HG03432 (cell line): Measurements from ENCODE around the gene CDC42EP5.

Experiments used
- ATAC-seq: cut with Tn5 transposase; IDR thresholded peaks from one replicate; pipeline ENCODE4 v1.9.1; 2021; ENCODE audit warnings: mild to moderate bottlenecking, moderate library complexity; ENCODE audit not compliant: unreplicated experiment

CDC42EP5 gene

DNA sequence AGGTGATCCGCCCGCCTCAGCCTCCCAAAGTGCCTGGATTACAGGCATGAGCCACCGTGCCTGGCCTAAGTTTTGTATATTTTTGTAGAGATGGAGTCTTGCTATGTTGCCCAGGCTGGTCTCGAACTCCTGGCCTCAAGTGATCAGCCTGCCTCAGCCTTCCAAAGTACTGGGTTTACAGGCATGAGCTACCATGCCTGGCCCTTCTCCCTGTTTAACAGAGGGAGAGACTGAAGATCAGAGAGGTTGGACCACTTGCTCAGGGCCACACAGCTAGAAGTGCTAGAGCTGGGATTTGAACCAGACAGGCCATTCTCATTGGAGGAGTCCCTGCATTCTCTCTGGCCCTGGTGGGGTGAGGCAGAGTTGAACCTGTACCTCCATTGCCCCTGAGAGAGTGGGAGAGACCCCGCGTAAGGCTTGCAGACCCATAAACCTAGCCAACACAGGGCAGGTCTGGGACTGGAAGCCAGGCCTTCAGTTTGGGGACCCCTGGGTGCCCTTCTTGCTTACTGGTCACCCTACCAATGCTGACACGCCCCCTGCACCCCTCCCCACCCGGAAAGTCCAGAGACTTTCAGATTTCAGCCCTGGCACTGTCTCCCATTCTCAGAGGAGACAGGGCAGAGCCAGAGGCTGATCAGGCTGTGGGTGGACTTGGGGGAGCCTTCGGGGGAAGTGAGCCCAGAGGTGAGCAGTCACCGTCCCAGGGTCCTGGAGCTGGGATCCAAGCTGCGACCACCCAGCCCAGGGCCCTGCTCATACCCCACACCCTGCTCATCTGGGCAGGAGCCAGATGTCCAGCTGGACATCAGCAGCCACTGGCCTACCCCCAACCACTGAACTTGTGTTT lies 44.5 kb downstream of the CDC42EP5 start:
- no peak for ATAC-seq

DNA sequence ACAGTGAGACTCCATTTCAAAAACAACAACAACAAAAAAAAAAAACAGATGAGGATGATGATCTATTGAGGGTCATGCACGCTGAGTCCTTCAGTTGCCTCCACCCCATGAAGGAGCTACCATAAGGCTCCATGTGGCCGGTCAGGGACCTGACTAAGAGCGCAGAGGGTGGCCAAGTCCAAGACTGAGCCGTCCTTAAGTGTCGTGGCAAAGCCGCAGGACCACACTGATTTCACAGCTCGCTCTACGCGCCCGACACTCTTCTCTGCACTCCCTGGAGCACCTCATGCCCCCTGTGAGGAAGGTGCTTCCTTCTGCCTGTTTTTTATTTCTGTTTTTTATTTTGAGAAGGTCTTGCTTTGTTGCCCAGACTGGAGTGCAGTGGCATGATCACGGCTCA lies 45.5 kb downstream of the CDC42EP5 start:
- ATAC-seq, result no peak

DNA sequence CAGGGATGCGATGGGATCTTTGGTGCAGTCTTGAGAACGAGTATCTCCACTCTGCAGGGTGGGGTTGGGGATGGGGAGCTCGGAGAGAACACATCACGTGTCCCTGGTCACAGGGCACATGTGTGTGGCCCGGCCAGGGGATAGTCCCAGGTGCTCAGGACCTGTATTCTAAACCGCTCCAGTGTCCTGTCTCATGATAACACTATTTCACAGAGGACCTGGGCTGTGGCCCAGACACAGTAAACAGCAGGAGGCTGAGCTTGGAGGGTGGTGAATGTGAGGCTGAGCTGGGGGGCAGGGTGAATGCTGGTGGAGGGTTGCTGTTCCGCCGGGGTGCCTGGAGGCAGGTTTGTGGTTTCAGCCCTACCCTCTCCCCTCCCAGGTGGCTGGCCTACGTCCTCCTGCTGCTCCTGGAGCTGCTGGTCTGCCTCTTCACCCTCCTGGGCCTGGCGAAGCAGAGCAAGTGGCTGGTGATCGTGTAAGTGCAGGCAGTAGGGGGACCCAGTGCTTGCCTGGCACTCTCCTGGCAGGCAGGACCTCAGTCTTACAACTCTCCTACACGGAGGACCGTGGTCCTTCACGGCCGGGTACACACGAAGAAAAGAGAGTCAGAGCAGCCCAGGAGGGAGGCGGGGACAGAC lies 46.7 kb downstream of the CDC42EP5 start:
- ATAC-seq, result no peak

DNA sequence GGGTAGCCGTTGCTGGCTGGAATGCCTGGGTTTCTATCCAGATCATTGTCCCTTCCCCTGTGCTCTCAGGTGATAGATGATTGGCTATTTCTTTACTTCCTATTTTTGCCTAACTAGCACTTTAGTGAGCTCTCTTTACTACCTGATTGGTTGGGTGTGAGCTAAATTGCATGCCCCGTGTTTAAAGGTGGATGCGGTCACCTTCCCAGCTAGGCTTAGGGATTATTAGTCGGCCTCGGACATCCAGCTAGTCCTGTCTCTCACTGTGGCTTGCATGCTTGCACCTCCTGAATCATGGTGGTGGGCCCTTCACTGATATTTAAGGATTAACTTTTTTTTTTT lies 47.7 kb downstream of the CDC42EP5 start:
- ATAC-seq, result no peak

DNA sequence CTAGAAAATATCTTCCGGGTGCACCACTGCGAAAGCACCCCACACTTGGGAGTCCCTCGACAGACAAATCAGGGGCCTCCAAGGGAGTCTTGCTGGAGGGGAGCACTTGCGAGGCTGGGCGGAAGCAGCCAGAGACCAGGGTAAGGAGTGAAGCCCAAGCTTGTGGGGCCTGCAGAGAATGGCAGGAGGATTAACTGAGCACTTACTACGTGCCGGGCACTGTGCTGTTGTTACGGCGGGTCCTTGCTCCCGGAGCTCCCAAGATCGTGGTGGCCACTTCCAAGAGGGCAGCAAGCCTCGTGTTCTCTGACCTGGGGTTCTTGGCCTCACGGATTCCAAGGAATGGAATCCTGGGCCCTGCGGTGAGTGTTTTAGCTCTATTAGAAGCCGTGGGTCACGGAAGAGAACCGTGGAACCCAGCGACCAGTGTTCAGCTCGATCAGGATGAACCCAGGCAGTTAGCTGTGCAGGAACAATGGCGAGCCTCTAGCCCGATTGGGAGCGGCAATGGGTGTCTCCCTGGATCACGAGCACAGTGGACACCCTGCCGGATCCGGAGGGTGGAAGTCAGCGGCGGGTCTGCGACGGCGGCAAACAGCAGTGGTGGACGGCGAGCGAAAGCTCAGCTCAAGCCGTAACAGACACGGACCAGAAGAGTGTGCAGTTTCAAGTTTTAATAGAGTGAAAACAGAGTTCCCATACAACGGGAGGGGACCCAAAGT lies 48.3 kb downstream of the CDC42EP5 start:
- no peak for ATAC-seq

DNA sequence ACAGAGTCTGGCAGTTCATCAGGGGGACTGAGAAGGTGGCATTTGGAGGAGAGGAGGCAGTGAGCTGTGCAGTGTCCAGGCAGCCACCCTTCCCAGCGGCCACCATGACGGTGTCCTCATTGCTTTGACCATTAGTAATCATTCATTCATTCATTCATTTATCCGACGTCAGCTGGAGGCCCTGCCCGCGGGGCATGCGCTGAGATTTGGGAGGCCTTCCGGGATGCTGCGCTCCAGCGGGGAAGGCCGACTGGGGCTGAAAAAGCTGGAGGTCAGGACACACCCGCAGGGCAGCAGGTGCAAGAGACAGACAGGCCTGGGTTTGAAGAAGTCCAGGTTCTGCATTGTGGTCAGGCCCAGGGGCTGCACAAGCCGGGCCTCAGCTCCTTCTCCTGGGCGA lies 48.9 kb downstream of the CDC42EP5 start:
- no peak for ATAC-seq

DNA sequence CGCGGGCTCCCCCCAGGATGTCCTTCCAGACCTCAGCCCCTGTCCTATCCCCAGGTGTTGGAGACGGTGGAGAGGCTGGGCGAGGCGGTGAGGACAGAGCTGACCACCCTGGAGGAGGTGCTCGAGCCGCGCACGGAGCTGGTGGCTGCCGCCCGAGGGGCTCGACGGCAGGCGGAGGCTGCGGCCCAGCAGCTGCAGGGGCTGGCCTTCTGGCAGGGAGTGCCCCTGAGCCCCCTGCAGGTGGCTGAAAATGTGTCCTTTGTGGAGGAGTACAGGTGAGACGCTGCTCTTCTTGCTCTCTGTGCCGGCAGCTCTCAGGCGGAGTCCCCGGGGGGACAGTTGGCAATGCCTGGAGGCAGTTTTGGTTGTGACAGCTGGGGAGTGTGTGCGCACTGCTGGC lies 51.0 kb downstream of the CDC42EP5 start:
- no peak for ATAC-seq

DNA sequence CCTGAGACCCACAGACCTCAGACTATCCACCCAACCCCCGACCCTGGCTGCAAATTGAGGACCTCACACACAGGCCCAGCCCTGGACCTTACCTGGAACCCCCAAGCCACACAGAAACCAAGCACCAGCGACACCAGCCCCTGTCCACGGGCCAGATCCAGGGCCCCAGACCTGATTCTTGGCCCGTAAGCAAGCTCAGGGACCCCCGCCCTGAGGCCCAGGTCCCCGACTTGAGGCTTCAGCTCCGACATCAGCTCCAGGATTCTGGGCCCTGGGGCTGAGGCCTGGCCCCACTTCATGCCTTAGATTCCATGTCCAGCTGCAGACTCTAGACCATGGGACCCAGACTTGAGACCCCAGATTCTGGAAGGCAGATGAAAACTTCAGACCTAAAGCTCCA lies 51.6 kb downstream of the CDC42EP5 start:
- ATAC-seq, result no peak

DNA sequence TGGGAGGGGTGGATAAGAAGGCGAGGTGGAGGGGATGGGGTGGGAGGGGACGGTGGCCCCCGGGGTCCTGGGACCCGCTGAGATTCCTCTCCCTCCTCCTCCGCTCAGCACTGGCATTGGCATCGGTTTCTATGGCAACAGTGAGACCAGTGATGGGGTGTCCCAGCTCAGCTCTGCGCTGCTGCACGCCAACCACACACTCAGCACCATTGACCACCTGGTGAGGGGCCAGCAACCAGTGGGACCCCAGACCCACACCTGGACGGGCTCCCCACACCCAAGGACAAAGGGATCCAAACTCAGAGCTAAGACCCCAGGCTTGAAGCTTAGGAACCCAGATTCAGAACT lies 52.0 kb downstream of the CDC42EP5 start:
- ATAC-seq, result no peak

DNA sequence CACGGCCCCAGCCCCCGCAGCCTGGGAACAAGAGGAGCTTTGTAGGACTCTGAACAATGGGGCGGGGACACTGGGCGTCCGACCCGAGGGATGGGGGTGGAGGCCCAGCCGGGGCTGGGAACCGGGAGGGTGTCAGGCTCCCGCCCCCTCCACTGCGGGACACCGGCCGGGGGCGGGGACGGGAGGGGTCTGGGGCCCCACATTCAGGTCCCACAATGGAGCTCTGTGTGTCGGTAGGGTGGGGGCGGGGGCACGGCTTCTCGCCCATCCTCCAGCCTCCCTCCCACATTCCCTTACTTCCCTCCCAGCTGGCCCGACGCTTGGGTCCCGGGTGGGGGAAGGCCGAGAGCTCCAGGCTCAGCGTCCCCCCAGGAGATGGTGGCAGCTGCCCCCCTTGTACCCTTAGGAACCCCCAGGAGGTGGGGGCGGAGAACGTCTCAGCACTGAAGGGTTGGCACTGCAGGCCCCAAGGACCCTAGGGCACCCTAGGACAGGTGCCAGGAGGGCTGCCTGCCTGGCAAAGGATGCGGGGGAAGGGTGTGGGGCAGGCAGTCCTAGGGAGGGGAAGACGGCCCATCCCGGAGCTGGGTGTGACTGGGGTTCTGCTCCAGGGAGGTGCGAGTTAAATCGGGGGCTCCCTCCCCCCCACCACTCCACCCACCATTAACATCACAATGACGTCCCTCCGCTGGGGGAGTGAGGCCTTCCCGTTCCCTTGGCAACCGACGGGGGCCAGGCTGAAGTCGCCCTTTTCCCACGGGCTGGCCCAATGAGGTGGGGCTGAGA lies 52.5 kb downstream of the CDC42EP5 start:
- ATAC-seq, result no peak

DNA sequence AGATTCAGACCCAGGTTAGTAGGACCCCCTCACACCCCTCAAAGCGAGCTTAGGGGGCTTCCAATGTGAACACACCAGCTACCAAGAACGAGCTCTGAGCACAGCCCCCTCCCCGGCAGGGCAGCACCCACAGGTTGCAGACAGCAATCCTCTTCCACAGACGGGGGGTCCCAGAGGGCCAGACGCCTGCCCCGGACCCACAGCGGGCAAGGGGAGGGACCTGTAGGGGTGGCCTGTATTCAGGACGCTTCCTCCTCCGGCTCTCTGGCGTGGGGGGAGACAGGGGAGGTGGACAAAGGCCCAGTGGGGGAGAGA lies 53.1 kb downstream of the CDC42EP5 start:
- ATAC-seq, result no peak

DNA sequence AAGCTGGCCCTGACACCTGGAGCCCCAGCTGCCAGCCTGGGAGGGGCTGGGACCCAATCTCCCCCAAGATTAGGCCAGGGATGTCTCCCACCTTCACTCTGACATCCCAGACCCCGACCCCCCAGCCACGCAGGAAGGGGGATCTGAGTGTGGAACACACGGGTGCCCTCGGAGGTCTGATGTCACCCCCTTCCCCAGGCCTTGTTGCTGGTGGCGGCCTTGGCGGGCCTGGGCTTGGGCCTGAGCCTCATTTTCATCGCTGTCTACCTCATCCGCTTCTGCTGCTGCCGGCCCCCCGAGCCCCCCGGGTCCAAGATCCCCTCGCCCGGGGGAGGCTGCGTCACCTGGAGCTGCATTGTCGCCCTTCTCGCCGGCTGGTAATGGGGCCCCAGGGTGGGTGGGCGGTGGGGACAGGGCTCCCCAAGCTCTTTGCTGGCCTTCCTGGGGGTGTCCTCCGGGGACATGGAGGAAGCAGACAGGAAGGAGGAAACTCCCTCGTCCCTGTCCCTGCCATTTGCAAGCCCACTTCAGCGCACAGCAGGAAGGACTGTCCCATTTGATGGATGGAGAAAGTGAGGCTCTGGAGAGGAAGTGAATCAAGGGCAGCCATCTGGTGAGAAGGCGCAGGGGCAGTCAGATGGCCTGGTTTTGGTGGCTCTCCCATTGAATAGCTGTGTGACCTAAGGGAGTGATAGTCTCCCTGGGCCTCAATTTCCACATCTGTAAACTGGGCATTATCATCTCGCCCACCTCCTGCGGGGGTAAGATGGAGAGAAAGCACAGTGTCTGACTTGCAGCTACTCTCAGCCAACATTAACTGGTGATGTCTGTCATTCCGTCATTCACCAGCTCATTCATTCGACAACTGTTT lies 53.9 kb downstream of the CDC42EP5 start:
- ATAC-seq, result no peak

DNA sequence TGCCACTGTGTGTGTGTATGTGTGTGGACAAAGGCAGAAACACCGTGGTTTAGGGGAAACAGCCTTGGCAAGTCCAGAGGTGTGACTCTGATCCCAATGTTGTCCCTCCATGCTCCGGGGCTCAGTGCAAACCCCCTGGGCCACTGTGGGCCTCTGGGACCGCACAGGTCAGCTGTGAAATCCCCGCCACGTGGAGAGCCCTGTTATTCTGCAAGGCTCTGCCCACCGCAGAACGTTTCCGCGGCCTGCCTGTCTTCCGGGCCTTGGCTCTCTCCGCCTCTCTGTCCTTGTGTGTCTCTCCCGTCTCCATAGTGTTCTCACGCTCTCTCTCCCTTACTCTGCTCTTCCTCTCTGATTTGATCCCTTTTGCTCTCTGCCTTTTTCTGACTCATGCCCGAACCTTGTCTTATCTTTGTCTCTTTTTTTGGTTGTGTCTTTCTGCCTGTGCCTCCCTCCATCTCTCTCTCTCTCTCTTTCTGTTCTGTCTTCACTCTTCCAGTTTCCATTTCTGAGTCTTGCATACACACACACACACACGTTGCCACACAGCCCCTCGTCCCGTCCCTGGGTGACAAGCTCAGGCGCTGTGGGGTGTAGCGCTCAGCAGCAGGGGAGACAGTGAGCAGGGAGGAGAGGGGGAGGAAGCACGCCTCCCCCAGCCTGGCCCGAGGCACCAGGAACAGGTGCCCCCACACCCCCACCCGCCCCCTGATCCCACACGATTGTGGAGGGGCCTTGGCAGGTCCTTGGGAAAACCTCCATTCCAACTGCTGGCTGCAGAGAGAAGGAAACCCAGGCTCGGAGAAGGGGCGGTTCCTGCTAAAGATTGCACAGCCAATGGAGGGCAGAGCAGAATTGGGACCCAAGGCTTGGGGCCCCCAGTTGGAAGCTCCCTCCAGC lies 54.8 kb downstream of the CDC42EP5 start:
- no peak for ATAC-seq

DNA sequence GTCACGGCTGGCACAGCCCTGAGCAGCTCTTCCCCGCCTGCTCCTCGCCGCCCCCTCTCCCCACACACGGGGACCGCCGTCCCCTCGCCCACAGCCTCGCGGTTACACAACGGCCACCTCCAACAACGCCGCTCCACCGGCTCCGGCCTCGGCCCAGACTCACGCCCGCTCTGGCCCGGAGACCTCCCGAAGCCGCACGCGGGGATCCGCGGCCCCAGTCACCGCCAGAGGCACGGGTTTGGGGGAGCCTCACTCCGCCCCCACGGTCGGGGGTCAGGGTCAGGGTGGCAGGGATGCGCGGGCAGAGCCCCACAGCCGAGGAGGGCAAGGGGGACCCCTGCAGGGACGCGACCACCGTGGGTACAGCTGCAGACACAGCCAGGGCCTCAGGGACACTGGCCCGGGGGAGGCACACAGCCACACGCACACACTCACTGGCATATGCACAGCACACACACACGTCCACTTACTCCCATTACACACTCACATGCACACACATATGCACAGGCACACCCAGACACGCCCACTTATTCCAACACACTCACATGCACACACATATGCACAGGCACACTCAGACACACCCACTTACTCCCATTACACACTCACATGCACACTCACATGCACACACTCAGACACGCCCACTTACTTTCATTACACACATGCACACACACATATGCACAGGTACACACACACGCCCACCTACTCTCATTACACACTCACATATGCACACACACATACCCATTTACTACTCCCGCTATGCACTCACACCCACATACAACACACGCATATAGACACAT lies 56.2 kb downstream of the CDC42EP5 start:
- no peak for ATAC-seq

DNA sequence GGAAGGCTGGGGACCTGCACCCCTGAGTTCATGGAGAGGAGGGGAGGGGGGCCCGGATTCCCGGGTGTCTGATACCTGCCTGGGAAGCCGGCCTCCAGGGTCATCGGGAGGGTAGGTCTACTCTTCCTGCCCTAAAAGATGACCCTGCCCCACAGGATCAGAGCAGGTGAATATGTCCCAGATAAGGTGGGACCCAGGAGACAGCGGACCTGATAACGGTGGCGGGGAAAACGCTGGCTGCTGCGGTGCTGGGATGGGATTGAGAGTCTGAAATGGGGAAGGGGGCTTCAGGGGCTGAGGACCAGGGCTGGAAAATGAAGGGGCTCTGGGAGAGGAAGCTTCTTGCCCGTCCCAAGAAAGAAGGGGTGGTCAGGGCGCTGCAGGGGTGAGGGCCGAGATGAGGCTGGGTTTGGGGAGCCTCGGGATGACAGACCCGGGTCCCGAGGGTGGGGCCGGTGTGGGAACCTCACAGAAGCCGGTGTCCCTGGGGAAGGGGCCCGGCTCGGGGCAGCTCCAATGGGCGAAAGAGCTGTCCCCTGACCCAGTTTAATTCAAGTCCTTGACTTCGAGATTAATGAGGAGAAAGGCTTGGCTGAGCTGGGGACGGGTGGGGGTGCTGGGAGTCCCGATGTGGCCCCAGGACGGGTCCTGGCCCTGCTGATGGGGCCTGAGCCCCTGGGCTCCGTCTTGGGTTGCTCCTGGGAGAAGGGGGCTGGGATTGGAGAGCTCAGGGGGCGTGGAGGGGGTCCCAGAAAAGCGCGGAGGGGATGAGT lies 57.0 kb downstream of the CDC42EP5 start:
- no peak for ATAC-seq

DNA sequence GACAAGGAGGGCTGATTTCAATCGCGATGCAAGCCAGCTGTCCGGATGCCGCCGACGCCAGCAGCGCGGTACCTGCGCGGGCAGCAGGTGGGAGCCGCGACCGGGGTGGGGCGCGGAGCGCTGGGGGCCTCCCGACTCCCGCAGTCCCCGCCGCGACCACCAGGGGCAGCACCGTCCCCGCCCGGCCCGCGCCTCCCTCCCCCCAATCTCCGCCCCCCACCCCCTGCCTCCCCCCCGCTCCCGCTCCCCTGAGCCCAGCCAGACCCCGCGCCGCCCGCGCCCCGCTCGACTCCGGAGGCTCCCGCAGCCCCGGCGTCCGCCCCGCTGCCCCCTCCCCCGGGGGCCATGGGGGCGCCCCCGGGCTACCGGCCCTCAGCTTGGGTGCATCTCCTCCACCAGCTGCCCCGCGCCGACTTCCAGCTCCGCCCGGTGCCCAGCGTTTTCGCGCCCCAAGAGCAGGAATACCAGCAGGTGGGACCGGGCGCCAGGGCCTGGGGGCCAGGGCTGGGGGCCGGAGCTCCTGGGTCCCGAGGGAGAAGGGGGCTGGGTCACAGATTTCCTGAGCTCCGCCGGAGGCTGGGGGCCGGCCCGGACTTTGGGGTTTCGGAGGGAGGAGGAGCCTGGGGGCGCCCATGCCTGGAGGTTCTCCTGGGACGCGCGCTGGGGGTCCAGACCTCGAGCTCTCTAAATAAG lies 57.7 kb downstream of the CDC42EP5 start, which contains the start of gene TTYH1:
Gene TTYH1 (plus strand): TSS at position 257 of the 693 bp plus-strand sequence. CDS start 89 bp downstream, at position 346.
- no peak for ATAC-seq
